HL-60 (cell line): ENCODE data around the gene PRLR.

Experiments used
- DNase-seq, 2 experiments: peaks; one replicate each; pipeline ENCODE4 v3.0.0-alpha.2; 2010 to 2020; ENCODE audit warnings: low read depth in 1 of 2, low spot score in 1 of 2
- H3K27ac ChIP-seq: fragments of 250-450 bp; sonication (Bioruptor Pico); replicated peaks from 2 replicates; pipeline ENCODE4 v1.5.1; 2020; ENCODE audit warnings: mild to moderate bottlenecking, moderate library complexity
- H3K27me3 ChIP-seq: fragments of 250-450 bp; sonication (Bioruptor Pico); 2 replicates; pipeline ENCODE4 v1.5.1; 2021; ENCODE audit warnings: mild to moderate bottlenecking, moderate library complexity; ENCODE audit not compliant: insufficient read depth, poor library complexity, severe bottlenecking
- H3K4me3 ChIP-seq: replicated peaks from 2 replicates; pipeline ENCODE4 v1.5.1; 2011; ENCODE audit warnings: mild to moderate bottlenecking, control low read depth, low read length; ENCODE audit not compliant: insufficient read depth
- GABPA ChIP-seq: IDR thresholded peaks from 2 replicates; pipeline ENCODE4 v1.6.1; 2012; ENCODE audit warnings: low read depth
- POLR2AphosphoS5 ChIP-seq: IDR thresholded peaks from 2 replicates; pipeline ENCODE4 v1.6.1; 2012; ENCODE audit warnings: low read depth
- SPI1 ChIP-seq: IDR thresholded peaks from 2 replicates; pipeline ENCODE4 v1.6.1; 2012; ENCODE audit warnings: low read depth, mild to moderate bottlenecking, borderline replicate concordance
- TF ChIP-seq, protein P1 (sequence below): IDR thresholded peaks from 2 replicates; pipeline ENCODE4 v1.6.1; 2012; ENCODE audit warnings: low read depth; ENCODE audit not compliant: insufficient replicate concordance
- TF ChIP-seq, protein P2 (sequence below): IDR thresholded peaks from one replicate; pipeline ENCODE4 v1.5.1; 2011; ENCODE audit warnings: low read length, control low read depth, inconsistent platforms; ENCODE audit not compliant: insufficient read depth

PRLR gene

DNA sequence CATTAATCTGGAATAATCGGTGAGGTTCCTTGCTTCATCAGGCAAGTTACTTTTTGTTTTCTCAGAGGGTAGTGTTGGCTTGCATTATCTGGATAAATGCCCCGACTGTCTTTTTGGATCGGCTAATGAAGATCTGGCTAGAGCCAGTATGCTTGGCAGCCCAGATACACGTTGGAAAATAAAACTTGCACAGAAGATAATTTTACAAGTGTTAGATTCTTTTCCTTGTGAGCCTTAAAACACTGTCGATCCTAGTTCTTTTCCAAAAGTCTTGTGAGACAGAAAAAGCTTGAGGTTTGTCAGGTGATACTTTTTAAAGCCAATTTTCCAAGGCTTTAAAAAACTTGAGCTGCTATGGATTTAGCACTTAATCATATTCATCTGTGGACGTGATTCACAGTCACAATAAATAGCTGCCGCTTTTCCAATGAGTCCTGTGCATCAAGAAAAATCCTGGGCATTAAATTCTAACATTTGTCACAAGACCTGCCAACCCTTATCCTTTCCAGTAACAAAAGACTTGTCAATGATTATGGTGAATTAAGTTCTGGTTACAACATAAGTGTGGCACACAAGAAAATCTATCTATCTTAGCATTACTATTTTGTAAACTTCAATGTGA is 68.5 kb downstream of the PRLR start:
- no peak for DNase-seq
- no peak overlapping the region for H3K4me3 ChIP-seq
- TF ChIP-seq, protein P1, sequence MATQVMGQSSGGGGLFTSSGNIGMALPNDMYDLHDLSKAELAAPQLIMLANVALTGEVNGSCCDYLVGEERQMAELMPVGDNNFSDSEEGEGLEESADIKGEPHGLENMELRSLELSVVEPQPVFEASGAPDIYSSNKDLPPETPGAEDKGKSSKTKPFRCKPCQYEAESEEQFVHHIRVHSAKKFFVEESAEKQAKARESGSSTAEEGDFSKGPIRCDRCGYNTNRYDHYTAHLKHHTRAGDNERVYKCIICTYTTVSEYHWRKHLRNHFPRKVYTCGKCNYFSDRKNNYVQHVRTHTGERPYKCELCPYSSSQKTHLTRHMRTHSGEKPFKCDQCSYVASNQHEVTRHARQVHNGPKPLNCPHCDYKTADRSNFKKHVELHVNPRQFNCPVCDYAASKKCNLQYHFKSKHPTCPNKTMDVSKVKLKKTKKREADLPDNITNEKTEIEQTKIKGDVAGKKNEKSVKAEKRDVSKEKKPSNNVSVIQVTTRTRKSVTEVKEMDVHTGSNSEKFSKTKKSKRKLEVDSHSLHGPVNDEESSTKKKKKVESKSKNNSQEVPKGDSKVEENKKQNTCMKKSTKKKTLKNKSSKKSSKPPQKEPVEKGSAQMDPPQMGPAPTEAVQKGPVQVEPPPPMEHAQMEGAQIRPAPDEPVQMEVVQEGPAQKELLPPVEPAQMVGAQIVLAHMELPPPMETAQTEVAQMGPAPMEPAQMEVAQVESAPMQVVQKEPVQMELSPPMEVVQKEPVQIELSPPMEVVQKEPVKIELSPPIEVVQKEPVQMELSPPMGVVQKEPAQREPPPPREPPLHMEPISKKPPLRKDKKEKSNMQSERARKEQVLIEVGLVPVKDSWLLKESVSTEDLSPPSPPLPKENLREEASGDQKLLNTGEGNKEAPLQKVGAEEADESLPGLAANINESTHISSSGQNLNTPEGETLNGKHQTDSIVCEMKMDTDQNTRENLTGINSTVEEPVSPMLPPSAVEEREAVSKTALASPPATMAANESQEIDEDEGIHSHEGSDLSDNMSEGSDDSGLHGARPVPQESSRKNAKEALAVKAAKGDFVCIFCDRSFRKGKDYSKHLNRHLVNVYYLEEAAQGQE = no peak
- TF ChIP-seq POLR2AphosphoS5 (no peak), GABPA (no peak), SPI1 (no peak)
- TF ChIP-seq, protein P2, sequence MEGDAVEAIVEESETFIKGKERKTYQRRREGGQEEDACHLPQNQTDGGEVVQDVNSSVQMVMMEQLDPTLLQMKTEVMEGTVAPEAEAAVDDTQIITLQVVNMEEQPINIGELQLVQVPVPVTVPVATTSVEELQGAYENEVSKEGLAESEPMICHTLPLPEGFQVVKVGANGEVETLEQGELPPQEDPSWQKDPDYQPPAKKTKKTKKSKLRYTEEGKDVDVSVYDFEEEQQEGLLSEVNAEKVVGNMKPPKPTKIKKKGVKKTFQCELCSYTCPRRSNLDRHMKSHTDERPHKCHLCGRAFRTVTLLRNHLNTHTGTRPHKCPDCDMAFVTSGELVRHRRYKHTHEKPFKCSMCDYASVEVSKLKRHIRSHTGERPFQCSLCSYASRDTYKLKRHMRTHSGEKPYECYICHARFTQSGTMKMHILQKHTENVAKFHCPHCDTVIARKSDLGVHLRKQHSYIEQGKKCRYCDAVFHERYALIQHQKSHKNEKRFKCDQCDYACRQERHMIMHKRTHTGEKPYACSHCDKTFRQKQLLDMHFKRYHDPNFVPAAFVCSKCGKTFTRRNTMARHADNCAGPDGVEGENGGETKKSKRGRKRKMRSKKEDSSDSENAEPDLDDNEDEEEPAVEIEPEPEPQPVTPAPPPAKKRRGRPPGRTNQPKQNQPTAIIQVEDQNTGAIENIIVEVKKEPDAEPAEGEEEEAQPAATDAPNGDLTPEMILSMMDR = no peak
- H3K27ac ChIP-seq = 0 out of 2 replicates have a peak overlapping the region, but pooled peaks have one; percentile 24
- H3K27me3 ChIP-seq = no peaks in the 10 kb centered on the region

DNA sequence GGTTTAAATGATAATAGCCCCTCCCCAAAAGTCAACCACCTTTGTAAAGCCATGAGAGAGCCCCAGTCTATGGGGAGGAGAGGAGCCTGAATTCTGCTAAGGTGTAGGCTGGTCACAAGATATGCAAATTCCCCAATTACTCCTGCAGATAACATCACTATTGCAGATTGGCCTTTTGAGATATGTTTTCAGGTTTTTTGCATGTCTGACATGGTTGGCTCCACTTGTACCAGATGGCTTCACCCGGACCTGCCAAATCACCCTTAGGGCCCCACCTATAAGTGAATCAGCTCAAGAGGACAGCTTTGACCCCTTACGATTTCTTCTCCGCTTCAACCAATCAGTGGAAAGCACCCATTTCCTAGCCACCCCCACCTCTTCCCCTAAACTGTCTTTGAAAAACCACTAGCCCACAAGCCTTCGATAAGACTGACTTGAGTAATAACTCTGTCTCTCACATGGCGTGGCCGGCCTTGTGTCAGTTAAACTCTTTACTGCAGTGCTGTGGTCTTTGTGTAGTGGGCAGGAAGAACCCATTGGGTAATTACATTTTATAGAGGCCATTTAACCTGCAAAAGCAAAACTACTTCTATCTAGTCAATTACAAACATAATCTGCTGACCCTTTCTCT is 69.7 kb downstream of the PRLR start:
- H3K27ac ChIP-seq = peak overlapping the region; percentile 24
- no peak for TF ChIP-seq SPI1
- TF ChIP-seq, protein P2 = no peak
- no peak for TF ChIP-seq GABPA
- TF ChIP-seq, protein P1 = no peak
- TF ChIP-seq POLR2AphosphoS5 = no peak
- DNase-seq = peak in 1 of 2 experiments; percentile 76
- H3K27me3 ChIP-seq = no peaks in the 10 kb centered on the region
- H3K4me3 ChIP-seq = no peak overlapping the region

DNA sequence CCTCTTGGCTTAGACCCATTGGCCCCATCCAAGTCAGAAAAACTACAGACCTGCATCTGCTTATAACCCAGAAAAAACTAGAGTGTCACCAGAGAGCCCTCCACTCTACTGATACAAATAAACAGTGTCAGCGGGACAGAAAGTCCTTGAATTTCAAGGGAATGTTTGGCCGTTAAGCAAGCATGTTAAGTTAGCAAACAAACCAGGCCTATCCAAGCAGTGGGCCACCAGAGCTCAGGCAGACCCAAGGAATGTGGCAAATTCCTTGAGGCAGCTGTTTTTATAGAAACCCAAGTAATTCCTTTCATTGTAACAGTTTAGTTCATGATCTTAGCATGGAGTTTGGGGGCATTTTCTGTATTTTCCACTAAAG is 70.9 kb downstream of the PRLR start:
- H3K27ac ChIP-seq = no peak overlapping the region
- DNase-seq = no peak
- no peaks in the 10 kb centered on the region for H3K27me3 ChIP-seq
- TF ChIP-seq, protein P1 = no peak
- TF ChIP-seq, protein P2 = no peak
- TF ChIP-seq GABPA (no peak), POLR2AphosphoS5 (no peak)
- no peak overlapping the region for H3K4me3 ChIP-seq
